GM19467 (cell line): ENCODE results near the gene PROK2.

Source experiments
- ATAC-seq: cut with Tn5 transposase; IDR thresholded peaks from one replicate; pipeline ENCODE4 v1.9.1; 2021; ENCODE audit warnings: mild to moderate bottlenecking, moderate library complexity; ENCODE audit not compliant: unreplicated experiment

PROK2 gene, protein sequence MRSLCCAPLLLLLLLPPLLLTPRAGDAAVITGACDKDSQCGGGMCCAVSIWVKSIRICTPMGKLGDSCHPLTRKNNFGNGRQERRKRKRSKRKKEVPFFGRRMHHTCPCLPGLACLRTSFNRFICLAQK

GRCh38 chr3:71784914-71785531 is at the start of gene PROK2:
Gene PROK2, minus strand, starts transcription at chr3:71785148. Its CDS starts 96 bp downstream, at chr3:71785052.
- no peak for ATAC-seq

GRCh38 chr3:71831599-71831998 is 46.7 kb upstream of the PROK2 start:
- ATAC-seq: no peak

- no peak for ATAC-seq
Observed at GRCh38 chr3:71825551-71826283, 40.8 kb upstream of the PROK2 start.

DNA sequence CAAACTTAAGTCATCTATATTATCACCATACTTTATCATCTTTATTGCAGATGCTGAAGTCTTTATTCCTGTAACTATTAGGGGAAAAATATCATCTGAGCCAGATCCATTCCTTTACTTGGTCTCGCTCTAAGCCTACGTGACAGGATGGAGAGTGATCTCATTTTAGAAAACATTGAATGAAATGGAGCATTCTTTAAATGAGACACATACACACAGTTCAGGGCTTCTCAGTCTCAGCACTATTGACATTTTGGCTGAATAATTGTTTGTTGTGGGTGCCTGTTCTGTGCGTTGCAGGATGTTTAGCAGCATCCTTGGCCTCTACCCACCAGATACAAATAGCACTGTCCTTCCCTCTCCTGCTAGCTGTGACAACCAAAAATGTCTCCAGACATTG is 36.2 kb upstream of the PROK2 start:
- ATAC-seq: no peak

DNA sequence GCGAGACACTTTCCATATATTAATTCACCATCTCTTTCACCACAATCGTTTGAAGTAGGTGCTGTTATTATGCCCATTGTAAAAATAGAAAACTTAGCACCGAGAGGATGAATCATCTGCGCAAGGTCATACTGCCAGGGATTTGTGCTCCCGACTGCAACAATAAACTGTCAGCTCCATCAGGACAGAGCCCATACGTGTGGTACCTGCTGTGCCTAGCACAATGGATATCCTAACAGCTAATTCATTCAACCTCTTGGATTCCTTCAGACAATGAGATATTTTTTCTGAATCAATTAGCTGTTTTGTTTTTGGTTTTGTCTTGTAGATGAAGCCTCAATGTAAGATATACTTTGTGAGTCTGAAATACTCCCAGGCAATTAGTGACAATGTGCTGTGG is 32.3 kb upstream of the PROK2 start:
- ATAC-seq: no peak

DNA sequence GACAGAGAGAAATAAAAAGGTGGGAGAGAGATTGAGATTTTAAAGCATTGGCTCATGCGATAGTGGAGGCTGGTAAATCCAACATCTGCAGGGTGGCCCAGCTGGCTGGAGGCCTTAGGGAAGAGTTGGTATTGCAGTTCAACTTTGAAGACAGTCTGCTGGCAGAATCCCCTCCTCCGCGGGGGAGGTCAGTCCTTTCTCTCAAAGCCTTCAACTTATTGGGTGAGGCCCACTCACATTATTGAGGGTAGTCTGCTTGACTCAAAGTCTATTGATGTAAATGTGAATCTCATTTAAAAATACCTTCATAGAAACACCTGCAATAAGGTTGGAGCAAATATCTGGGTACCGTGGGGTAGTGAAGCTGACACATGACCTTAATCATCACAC is 31.8 kb upstream of the PROK2 start:
- no peak for ATAC-seq

DNA sequence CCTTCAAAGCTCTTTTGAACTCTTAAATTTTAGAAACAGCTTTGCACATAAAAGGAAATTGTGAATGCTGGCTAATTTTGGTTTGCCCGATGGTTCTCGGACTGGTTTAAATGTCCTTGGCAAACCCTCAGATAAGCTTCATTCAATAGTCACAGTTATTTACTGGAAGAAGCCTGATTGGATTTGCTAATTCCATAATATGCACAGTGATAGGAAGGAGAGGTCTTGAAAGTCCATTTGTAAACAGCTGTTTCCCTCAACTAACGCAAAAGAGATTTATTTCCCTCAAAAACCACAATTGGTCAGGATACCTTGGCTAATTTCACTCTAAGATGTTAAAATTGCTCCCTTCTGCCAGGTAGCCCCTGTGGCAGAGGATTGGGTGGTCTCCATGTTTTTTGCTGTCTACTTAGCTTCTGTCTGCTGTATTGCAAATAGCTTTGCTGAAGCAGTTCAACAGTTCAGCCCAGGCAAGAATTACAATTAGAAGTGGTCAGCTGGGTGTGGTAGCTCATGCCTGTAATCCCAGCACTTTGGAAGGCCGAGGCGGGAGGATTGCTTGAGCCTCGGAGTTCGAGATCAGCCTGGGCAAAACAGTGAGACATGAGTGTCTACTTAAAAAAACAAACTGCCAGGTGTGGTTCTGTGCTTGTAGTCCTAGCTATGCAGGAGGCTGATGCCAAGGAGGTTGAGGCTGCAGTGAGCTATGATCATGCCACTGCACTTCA is 30.6 kb upstream of the PROK2 start:
- no peak for ATAC-seq

- ATAC-seq: no peak
Observed at GRCh38 chr3:71813704-71814103, 28.8 kb upstream of the PROK2 start.

DNA sequence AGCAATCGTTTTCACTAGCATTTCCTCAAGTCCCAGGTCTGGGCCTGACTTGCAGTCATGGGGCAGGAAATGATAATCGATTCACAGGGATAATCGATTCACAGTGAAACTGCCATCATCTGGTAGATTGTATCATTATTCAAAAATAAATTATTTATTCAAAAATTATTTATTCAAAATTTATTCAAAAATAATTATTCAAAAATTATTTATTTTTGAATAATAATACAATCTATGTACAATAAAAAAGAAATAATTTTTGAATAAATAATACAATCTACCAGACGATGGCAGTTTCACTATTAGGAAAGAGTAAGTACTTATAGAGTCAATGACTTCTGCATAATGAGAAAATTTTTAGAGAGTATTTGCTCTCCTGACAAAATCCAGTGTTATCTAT is 28.1 kb upstream of the PROK2 start:
- ATAC-seq: no peak

- no peak for ATAC-seq
Observed at GRCh38 chr3:71810056-71810455, 25.1 kb upstream of the PROK2 start.

GRCh38 chr3:71809321-71810026 is 24.5 kb upstream of the PROK2 start:
- ATAC-seq: no peak

DNA sequence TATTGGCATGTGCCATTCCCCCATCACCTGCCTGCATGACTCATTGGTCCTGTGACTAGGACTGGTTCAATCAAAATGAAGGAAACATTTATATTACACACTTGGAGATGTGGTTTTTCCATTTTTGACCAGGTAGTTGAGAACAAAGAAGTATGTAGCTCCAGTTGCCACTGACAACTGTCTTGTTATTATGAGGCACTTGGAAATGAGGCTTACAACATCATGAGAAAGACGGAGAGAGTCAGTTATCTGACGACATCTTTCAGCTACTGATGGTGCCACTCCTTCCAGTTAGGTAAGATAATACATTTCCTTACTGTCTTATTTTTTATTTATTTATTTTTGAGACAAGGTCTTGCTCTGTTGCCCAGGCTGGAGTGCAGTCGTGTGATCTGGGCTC is 21.8 kb upstream of the PROK2 start:
- no peak for ATAC-seq

DNA sequence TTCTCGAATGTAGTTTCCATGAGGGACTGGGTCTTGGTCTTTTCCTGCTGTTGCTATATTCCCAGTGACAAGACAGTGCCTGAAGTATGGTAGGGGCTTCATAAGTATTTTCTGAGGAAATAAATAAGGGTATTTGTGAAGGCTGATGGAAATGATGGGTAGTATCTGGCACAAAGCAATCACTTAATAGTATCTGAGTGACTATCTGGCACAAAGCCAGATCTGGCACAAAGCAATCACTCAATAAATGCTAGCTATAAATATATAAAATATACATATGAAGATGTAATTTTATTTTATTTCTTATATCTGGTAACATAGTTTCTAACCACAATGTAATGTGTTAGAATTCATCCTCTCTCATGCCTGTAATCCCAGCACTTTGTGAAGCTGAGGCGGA is 20.7 kb upstream of the PROK2 start:
- ATAC-seq: no peak

- ATAC-seq: no peak
Observed at GRCh38 chr3:71805199-71805598, 20.3 kb upstream of the PROK2 start.

DNA sequence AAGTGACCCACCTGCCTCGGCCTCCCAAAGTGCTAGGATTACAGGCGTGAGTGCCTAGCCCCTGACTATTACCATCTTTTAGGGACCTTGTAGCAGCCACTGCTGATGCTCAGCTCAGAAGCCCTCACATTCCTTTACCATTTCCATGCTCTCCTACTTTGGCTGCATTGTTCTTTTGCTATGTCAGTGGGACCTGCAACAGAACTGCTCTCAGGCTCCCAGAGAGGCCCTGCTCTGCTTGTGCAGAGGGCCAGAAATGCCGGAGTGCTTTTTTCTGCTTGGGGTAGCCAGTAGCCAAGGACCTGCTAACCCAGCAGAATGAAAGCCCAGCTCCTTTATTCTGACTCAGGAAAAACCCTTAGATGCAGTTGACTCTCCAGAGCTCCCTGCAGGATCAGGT is 18.3 kb upstream of the PROK2 start:
- ATAC-seq: no peak

DNA sequence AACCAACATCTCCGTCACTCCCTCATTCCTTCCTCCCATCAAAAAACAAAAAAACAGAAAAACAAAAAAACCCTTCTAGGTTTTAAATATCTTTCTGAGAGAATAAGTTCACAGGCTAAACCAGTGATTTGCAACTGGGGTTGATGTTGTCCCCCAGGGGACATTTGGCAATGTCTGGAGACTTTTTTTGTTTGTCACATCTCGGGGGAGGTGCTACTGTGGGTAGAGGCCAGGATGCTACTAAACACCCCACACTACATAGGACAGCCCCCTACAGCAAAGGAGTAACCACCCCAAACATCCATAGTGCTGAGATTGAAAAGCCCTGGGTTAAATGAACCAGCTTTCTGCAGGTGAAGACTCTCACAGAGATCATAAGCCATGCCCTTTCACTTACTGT is 17.0 kb upstream of the PROK2 start:
- ATAC-seq: no peak

DNA sequence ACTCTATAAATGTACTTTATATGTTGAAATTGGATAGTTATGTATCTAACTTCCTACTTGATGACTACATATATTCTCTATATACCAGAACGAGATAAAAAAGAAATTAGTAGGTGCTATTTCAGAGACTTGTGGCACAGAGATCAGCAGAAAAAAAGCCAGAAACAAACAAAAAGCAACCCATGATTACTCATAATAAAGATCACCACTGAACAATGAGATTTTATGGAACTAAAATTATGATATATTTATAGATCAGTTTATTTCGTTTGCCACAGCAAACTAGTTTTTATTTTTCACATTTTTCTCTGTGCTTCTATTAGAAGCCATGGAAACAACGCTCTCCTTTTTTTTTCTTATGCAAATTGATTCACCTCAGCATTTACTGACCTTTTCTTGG is 15.1 kb upstream of the PROK2 start:
- ATAC-seq: no peak

DNA sequence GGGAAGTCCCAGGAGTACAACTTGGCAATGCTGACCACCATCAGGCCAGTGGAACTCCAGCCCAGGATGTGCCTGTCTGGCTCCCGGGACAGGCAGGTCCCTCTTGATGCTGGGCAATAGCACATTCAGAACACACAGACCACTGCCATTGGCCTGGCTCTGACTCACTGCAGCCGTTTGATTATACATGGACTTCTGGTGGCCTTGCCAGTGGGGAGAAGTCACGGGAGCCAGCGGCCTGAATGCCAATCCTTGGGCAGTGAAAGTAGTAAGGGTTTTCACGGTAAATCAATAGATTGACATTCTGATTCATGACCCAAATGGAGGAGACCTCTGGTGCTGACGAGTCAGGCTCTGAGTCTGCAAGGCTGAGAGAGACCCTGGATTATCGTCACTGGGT is 12.5 kb upstream of the PROK2 start:
- no peak for ATAC-seq

DNA sequence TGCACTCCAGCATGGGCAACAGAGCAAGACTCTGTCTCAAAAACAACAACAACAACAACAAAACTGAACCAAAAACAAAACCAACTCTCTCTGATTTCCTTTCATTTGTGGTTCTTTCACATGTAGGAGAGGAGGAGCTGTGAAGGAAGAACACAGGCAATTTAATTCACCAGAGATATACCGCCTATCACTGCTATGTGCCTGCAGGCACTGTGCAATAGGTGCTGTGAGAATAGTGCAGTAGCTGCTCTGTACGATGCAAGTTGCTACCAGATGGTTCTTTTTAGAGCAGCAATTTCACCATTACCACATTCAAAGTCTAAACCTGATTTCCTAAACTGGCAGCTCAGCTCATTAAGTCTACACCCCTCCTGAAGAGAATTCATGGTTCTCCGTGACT is 11.3 kb upstream of the PROK2 start:
- ATAC-seq: no peak

DNA sequence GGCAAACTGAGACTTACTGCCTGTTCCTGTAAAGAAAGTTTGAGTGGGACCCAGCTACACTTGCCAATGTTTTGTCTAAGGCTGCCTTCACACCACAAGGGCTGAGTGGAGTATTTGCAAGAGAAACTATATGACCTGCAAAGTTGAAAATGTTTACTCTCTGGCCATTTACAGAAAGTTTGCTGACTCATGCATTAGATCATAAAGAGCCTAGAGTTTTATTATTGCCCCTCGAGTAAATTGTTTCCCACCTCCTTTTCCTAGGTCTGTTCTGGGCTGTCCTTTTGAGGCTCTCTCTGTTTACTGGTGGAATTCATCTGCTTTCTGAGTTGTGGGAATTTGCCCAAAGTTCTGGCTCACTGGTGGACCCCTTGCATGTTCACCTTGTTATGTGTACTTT is 6.7 kb upstream of the PROK2 start:
- no peak for ATAC-seq

DNA sequence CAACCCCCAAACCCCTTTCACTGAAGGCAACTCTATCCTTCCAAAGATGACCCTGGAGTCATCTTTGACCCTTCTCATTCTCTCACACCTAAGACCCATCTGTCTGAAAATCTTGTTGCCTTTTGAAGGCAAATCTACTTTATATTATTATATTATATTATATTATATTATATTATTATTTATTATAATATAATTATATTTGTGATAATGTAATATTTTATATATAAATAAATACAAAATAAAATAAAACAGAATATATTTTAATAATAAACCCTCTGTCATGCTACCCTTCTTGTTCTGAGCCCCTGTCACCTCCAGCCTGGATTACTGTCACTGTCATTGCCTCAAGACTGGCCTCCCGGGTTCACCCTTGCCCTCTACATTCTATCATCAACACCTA is 5.0 kb upstream of the PROK2 start:
- no peak for ATAC-seq
